AG09309 (cell line): ENCODE measurements around the gene SPRR2E.
"Not testable (repeated sequence)": the region's sequence is repeated elsewhere in the genome, so short reads cannot be mapped to it uniquely, and the experiment has no call there.

Experiments used
- DNase-seq: peaks from one replicate; pipeline ENCODE4 v3.0.0-alpha.2; 2010; ENCODE audit warnings: low read depth
- H3K4me3 ChIP-seq: 2 replicates; pipeline ENCODE4 v1.5.1; 2011; ENCODE audit warnings: mild to moderate bottlenecking, low read depth, low read length, moderate library complexity; ENCODE audit not compliant: control insufficient read depth
- TF ChIP-seq, protein P1 (sequence below): IDR thresholded peaks from 2 replicates; pipeline ENCODE4 v1.5.1; 2011; ENCODE audit warnings: mild to moderate bottlenecking, low read depth, low read length, inconsistent platforms; ENCODE audit not compliant: insufficient read depth, control insufficient read depth; ENCODE audit errors: missing control alignments

The SPRR2E gene

DNA sequence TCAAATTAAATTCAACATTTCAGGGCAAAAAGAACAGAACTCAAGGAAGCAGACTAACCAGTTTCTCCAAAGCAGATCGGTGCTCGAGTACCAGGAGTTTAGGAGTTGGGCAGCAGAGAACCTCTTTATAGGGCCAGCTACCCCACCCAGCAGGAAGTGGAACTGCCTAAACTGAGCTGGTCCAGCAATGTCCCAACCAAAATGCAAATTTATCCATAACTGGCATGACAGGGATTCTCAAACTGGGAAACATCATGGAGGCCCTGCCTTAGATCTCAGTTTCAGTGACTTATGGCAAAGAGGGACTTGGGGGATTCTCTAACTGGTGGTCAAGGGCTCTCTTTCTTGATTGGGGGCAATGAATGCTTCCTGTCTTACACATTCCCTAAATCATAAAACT, 22.8 kb downstream of the SPRR2E start, which contains the start of gene SPRR2B:
SPRR2B (minus strand) TSS at position 101 of the 400 bp plus-strand sequence. CDS start 772 bp downstream, outside the sequence.
- TF ChIP-seq, protein P1, sequence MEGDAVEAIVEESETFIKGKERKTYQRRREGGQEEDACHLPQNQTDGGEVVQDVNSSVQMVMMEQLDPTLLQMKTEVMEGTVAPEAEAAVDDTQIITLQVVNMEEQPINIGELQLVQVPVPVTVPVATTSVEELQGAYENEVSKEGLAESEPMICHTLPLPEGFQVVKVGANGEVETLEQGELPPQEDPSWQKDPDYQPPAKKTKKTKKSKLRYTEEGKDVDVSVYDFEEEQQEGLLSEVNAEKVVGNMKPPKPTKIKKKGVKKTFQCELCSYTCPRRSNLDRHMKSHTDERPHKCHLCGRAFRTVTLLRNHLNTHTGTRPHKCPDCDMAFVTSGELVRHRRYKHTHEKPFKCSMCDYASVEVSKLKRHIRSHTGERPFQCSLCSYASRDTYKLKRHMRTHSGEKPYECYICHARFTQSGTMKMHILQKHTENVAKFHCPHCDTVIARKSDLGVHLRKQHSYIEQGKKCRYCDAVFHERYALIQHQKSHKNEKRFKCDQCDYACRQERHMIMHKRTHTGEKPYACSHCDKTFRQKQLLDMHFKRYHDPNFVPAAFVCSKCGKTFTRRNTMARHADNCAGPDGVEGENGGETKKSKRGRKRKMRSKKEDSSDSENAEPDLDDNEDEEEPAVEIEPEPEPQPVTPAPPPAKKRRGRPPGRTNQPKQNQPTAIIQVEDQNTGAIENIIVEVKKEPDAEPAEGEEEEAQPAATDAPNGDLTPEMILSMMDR: no peak
- no peak within 1 kb of the TSS for H3K4me3 ChIP-seq
- no peak for DNase-seq

- no peak overlapping the region for H3K4me3 ChIP-seq
- no peak for DNase-seq
- TF ChIP-seq, protein P1: no peak
Observed at GRCh38 chr1:153070243-153070642, 24.1 kb downstream of the SPRR2E start.

DNA sequence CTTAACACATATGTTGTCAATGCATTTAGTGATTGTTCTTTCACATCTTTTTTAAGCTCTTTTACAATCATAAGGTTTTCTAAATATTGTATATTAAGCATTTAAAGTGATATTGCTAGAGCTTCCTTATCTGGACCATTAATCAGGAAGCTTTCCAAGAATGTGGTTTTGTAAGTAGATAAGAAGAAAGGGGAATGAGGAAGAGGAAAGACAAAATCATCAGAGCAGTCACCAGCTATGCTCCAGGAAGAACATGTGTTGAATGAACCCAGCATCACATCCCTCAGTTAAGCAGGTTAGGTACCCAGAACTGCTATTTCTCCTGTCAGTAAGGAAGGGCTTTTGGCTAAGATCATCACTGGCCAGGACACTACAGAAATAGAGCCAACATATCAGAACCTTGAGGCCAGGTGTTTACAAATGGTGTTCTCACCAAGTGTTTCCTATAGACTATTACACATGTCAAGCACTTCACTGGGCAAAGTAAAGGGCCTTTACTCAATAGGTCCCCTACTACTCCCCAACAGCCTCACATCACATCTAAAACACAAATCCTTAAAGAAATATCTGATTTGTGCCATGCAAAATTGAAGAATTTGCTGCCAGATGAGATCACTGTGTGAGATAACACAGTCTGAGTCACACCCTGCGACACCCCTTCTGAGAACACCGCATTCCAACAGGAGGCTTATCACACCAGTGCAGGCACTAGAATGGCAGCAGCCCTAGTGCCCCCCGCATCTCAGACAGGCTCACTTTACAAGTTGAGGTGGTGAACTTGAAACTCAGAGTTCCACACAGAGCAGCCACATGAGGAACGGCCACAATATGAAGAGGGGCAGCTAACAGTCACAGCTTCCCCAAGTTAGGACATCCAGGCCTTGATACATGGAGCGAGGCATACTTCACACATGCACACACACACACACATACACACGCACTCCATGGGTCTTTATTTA, 35.2 kb downstream of the SPRR2E start:
- no peak for DNase-seq

DNA sequence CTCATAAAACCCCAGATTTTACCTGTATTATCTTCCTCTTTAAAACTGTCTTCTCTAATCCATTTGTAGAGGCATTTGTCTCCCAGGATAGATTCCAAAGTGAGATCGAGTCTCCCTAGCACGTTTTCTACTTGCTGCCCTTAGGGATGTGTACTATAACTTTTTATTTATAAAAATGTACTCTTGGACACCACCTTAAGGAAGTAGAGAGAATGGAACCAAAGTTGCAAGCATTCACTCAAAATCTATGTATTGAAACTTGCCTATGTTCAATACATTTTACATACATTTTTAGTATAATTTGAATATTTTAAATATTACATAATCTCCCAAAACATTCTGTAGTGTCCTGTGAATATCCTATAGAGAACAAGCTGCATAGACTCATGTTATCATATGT, 36.2 kb downstream of the SPRR2E start:
- H3K4me3 ChIP-seq: no peak overlapping the region
- no peak for DNase-seq
- TF ChIP-seq, protein P1: no peak

More for the DNA sequence above, 35.2 kb downstream of the SPRR2E start:
- no peak overlapping the region for H3K4me3 ChIP-seq
- TF ChIP-seq, protein P1: no peak

- H3K4me3 ChIP-seq: no peak within 1 kb of the TSS
- TF ChIP-seq, protein P1: no peak
- no peak for DNase-seq
Observed at GRCh38 chr1:153057375-153057774, 37.0 kb downstream of the SPRR2E start, which contains the start of gene SPRR2A. Gene SPRR2A, minus strand, starts transcription at chr1:153057512. Its CDS starts 777 bp downstream, at chr1:153056735.

- not testable (repeated sequence) for DNase-seq, H3K4me3 ChIP-seq
Observed at GRCh38 chr1:153056111-153056510, 38.2 kb downstream of the SPRR2E start.

- H3K4me3 ChIP-seq: no peak overlapping the region
- TF ChIP-seq, protein P1: no peak
- no peak for DNase-seq
Observed at GRCh38 chr1:153049211-153049610, 45.1 kb downstream of the SPRR2E start.
